ENCODE measurements around the gene KIFC3.

The KIFC3 gene

GRCh38 chr16:57795431-57795878 lies 6.8 kb downstream of the KIFC3 start:
- Histone ChIP-seq H3K36me3 (ENCODE audit: control insufficient read depth in 2 of 2, insufficient read depth in 2 of 2, low read length in 2 of 2) (peaks cover 0 to 13% of the 10 kb centered on the region in 2 donors), H3K27ac (ENCODE audit: low read length) (no peak overlapping the region), H3K9me3 (ENCODE audit: control insufficient read depth in 2 of 2, low read length in 2 of 2) (no peaks in the 10 kb centered on the region), H3K27me3 (ENCODE audit: control insufficient read depth in 1 of 2, insufficient read depth in 2 of 2, low read length in 2 of 2) (no peaks in the 10 kb centered on the region), H3K9ac (ENCODE audit: low read length in 2 of 2) (no peak overlapping the region), H3K4me1 (ENCODE audit: control insufficient read depth, insufficient read depth, low read length) (peaks cover 18% of the 10 kb centered on the region), H3K4me3 (ENCODE audit: low read length in 2 of 2) (no peak overlapping the region)

DNA sequence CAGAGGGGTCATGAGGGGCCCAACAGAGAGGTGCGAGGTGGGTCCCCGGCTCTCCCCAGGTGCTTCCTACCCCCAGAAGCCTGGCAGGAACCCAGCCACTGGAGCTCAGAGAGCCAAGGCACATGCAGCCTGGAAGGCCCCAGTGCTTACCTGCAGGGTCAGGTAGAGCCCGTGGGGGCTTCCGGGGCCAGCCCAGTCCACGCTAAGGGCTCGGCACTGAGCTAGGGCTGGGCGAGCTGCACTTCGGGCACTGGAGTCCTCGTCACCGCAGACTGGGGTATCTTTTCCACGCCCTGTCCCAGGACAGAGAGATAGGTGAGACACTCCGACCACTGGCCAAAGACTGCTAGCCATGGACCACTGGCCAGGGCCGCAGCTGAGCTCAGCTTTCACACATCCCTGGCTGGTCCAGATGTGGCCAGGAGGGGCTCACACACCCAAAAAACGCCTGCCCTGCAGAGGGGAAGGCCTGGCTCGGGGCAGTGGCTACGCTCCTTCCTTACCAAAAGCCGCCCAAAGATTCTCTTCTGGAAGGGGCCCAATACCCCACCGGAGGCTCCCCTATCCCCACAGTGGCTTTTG lies 7.4 kb downstream of the KIFC3 start:
- no peaks in the 10 kb centered on the region for H3K27me3 ChIP-seq (ENCODE audit: control insufficient read depth in 1 of 2, insufficient read depth in 2 of 2, low read length in 2 of 2)
- H3K4me3 ChIP-seq (ENCODE audit: low read length in 2 of 2): no peak overlapping the region
- H3K27ac ChIP-seq (ENCODE audit: low read length): no peak overlapping the region
- peaks cover 0 to 13% of the 10 kb centered on the region in 2 donors for H3K36me3 ChIP-seq (ENCODE audit: control insufficient read depth in 2 of 2, insufficient read depth in 2 of 2, low read length in 2 of 2)
- H3K4me1 ChIP-seq (ENCODE audit: control insufficient read depth, insufficient read depth, low read length): peaks cover 13% of the 10 kb centered on the region
- no peak overlapping the region for H3K9ac ChIP-seq (ENCODE audit: low read length in 2 of 2)
- no peaks in the 10 kb centered on the region for H3K9me3 ChIP-seq (ENCODE audit: control insufficient read depth in 2 of 2, low read length in 2 of 2)

- Histone ChIP-seq H3K27ac (ENCODE audit: low read length) (no peak overlapping the region), H3K27me3 (ENCODE audit: control insufficient read depth in 1 of 2, insufficient read depth in 2 of 2, low read length in 2 of 2) (no peaks in the 10 kb centered on the region), H3K9me3 (ENCODE audit: control insufficient read depth in 2 of 2, low read length in 2 of 2) (no peaks in the 10 kb centered on the region), H3K4me3 (ENCODE audit: low read length in 2 of 2) (no peak overlapping the region), H3K4me1 (ENCODE audit: control insufficient read depth, insufficient read depth, low read length) (peaks cover 10% of the 10 kb centered on the region), H3K9ac (ENCODE audit: low read length in 2 of 2) (no peak overlapping the region), H3K36me3 (ENCODE audit: control insufficient read depth in 2 of 2, insufficient read depth in 2 of 2, low read length in 2 of 2) (peaks cover 0 to 13% of the 10 kb centered on the region in 2 donors)
Observed at GRCh38 chr16:57791893-57792461, 10.3 kb downstream of the KIFC3 start.

DNA sequence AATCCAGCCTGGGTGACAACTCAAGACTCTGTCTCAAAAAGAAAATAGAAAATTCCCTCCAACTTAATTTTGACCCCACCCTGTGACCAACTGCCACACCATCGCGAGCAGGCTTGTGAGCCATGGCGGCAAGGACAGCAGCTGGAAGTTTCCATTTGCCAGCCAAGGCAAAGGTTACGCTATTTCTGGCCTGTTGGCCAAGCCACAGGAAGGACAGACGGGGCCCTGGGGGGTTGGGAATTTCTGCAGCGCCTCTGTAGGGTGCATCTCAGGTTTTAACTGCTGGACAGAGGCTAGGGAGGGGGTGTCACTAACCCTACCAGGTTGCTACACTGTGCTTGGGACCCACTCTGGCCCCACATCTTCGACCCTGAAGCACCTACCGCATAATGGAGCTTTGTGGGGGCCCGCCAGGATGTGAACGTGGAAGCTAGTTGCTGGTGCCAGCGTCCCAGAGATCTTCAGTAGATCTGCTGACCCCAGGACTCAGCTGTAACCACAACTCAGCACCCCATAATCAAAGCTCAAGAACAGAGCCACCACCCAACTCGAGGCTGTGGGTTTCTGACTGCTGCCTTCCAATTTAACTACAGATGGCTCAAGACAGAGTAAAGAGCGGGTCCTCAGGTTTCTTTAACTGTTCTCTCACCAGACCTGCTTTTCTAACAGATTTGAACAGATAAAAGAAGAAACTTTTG lies 10.9 kb downstream of the KIFC3 start:
- Histone ChIP-seq H3K27ac (ENCODE audit: low read length) (no peak overlapping the region), H3K9ac (ENCODE audit: low read length in 2 of 2) (no peak overlapping the region), H3K4me3 (ENCODE audit: low read length in 2 of 2) (no peak overlapping the region), H3K4me1 (ENCODE audit: control insufficient read depth, insufficient read depth, low read length) (peaks cover 15% of the 10 kb centered on the region), H3K27me3 (ENCODE audit: control insufficient read depth in 1 of 2, insufficient read depth in 2 of 2, low read length in 2 of 2) (no peaks in the 10 kb centered on the region), H3K36me3 (ENCODE audit: control insufficient read depth in 2 of 2, insufficient read depth in 2 of 2, low read length in 2 of 2) (peaks cover 0 to 13% of the 10 kb centered on the region in 2 donors), H3K9me3 (ENCODE audit: control insufficient read depth in 2 of 2, low read length in 2 of 2) (no peaks in the 10 kb centered on the region)

DNA sequence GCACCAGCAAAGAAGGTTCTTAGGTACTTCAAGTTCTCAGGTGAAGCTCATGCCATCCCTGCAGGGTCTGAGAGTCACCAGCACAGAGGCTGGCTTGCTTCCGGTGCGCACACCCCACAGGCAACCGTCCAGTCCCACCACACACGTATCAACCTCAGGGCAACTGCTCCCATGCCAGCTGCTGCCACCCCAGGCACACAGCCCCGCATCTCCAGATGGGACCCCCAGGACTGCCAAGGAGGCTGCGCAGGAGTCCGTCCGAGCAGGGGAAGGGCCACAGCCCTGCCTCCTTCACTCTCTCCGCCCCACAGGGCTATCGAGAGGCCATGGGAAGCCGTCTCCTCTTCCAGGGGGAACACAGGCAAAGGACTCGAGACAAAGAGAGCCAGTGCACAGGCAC lies 13.3 kb downstream of the KIFC3 start:
- no peak overlapping the region for H3K4me3 ChIP-seq (ENCODE audit: low read length in 2 of 2)
- H3K36me3 ChIP-seq (ENCODE audit: control insufficient read depth in 2 of 2, insufficient read depth in 2 of 2, low read length in 2 of 2): peaks cover 0 to 22% of the 10 kb centered on the region in 2 donors
- H3K4me1 ChIP-seq (ENCODE audit: control insufficient read depth, insufficient read depth, low read length): peaks cover 19% of the 10 kb centered on the region
- H3K9me3 ChIP-seq (ENCODE audit: control insufficient read depth in 2 of 2, low read length in 2 of 2): no peaks in the 10 kb centered on the region
- H3K27me3 ChIP-seq (ENCODE audit: control insufficient read depth in 1 of 2, insufficient read depth in 2 of 2, low read length in 2 of 2): no peaks in the 10 kb centered on the region
- H3K9ac ChIP-seq (ENCODE audit: low read length in 2 of 2): no peak overlapping the region
- no peak overlapping the region for H3K27ac ChIP-seq (ENCODE audit: low read length)

DNA sequence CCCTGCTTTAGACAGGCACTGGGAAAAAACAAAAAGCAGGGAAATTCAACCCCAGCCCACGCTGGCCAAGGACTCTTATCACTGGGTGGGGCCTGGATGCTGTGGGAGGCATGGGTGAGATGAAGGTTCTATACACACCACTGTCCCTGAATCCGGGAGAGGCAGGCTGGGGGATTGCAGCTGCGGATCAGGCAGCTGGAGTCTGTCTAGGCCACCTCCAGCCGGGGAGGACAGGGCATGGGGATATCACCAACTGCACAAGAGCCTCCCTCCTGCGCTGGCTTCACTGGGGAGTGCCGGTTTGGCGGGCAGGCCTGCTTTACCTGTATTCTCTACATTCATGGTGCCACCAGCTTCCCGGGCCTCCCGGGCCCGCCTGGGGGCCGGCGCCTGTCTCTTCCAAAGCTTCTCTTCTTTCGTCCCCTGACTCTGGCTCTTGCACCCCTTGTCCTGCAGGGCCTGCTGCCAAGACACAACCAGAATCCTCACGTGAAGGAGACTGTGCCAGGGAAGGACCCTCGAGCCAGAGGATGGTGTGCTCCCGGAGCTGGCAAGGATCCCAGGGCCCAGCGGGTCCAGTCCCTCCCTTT lies 13.9 kb downstream of the KIFC3 start:
- Histone ChIP-seq H3K9me3 (ENCODE audit: control insufficient read depth in 2 of 2, low read length in 2 of 2) (no peaks in the 10 kb centered on the region), H3K27ac (ENCODE audit: low read length) (no peak overlapping the region), H3K9ac (ENCODE audit: low read length in 2 of 2) (no peak overlapping the region), H3K36me3 (ENCODE audit: control insufficient read depth in 2 of 2, insufficient read depth in 2 of 2, low read length in 2 of 2) (peaks cover 0 to 23% of the 10 kb centered on the region in 2 donors), H3K4me3 (ENCODE audit: low read length in 2 of 2) (no peak overlapping the region), H3K4me1 (ENCODE audit: control insufficient read depth, insufficient read depth, low read length) (peaks cover 19% of the 10 kb centered on the region), H3K27me3 (ENCODE audit: control insufficient read depth in 1 of 2, insufficient read depth in 2 of 2, low read length in 2 of 2) (no peaks in the 10 kb centered on the region)

GRCh38 chr16:57787519-57787905 lies 14.8 kb downstream of the KIFC3 start:
- H3K36me3 ChIP-seq (ENCODE audit: control insufficient read depth in 2 of 2, insufficient read depth in 2 of 2, low read length in 2 of 2): peaks cover 0 to 23% of the 10 kb centered on the region in 2 donors

DNA sequence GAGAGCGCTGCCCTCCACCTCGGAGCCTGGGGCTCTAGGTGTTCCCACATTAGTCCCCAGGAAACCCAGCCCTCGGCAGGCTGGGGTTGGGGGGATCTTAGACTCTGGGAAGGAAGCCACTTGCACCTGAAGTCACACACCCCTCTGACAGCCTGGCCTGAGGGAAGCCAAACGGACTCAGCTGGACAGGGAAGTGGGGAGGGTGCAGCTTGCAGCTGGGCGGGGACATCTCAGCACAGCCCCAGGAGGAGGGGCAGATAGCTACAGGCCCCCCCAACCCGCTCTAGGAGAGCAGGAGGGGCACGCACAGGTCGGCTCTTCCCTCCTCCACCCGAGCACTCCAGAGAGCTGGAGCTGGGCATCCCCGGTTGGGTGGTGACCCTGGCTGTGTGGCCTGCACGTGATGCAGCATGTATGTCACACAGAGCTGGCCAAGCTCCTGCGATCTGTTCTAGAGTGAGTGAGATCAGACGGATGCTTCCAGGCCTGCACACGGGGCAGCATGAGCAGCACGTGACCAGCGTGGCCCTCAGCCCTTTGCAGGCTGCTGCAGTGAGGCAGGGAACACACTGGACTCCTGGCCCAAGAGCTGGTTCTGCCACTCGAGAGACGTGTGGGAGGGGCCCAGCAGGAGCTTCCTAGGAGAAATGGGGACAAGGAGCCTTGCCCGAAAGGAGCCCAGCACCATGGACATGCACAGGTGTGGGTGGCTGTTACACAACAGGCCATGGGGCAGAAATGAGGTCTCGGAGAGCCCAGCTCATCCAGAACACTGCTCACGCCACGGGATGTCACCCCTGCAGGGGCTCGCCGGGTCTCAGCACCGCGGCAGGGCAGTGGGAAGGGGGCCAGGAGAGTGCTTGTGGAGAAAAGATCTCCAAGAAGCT lies 15.4 kb downstream of the KIFC3 start:
- Histone ChIP-seq H3K9me3 (ENCODE audit: control insufficient read depth in 2 of 2, low read length in 2 of 2) (no peaks in the 10 kb centered on the region), H3K27me3 (ENCODE audit: control insufficient read depth in 1 of 2, insufficient read depth in 2 of 2, low read length in 2 of 2) (no peaks in the 10 kb centered on the region), H3K9ac (ENCODE audit: low read length in 2 of 2) (no peak overlapping the region), H3K27ac (ENCODE audit: low read length) (no peak overlapping the region), H3K4me1 (ENCODE audit: control insufficient read depth, insufficient read depth, low read length) (peaks cover 16% of the 10 kb centered on the region), H3K4me3 (ENCODE audit: low read length in 2 of 2) (no peak overlapping the region), H3K36me3 (ENCODE audit: control insufficient read depth in 2 of 2, insufficient read depth in 2 of 2, low read length in 2 of 2) (peaks cover 0 to 24% of the 10 kb centered on the region in 2 donors)

More at GRCh38 chr16:57787519-57787905, 14.8 kb downstream of the KIFC3 start:
- H3K9ac ChIP-seq (ENCODE audit: low read length in 2 of 2): no peak overlapping the region
- H3K4me3 ChIP-seq (ENCODE audit: low read length in 2 of 2): no peak overlapping the region
- H3K27me3 ChIP-seq (ENCODE audit: control insufficient read depth in 1 of 2, insufficient read depth in 2 of 2, low read length in 2 of 2): no peaks in the 10 kb centered on the region
- no peak overlapping the region for H3K27ac ChIP-seq (ENCODE audit: low read length)
- peaks cover 19% of the 10 kb centered on the region for H3K4me1 ChIP-seq (ENCODE audit: control insufficient read depth, insufficient read depth, low read length)
- H3K9me3 ChIP-seq (ENCODE audit: control insufficient read depth in 2 of 2, low read length in 2 of 2): no peaks in the 10 kb centered on the region

GRCh38 chr16:57785924-57786323 lies 16.4 kb downstream of the KIFC3 start:
- peaks cover 0 to 24% of the 10 kb centered on the region in 2 donors for H3K36me3 ChIP-seq (ENCODE audit: control insufficient read depth in 2 of 2, insufficient read depth in 2 of 2, low read length in 2 of 2)
- H3K9me3 ChIP-seq (ENCODE audit: control insufficient read depth in 2 of 2, low read length in 2 of 2): no peaks in the 10 kb centered on the region
- H3K4me3 ChIP-seq (ENCODE audit: low read length in 2 of 2): no peak overlapping the region
- H3K27ac ChIP-seq (ENCODE audit: low read length): no peak overlapping the region
- peaks cover 13% of the 10 kb centered on the region for H3K4me1 ChIP-seq (ENCODE audit: control insufficient read depth, insufficient read depth, low read length)
- no peaks in the 10 kb centered on the region for H3K27me3 ChIP-seq (ENCODE audit: control insufficient read depth in 1 of 2, insufficient read depth in 2 of 2, low read length in 2 of 2)
- no peak overlapping the region for H3K9ac ChIP-seq (ENCODE audit: low read length in 2 of 2)

- no peaks in the 10 kb centered on the region for H3K9me3 ChIP-seq (ENCODE audit: control insufficient read depth in 2 of 2, low read length in 2 of 2)
- no peak overlapping the region for H3K27ac ChIP-seq (ENCODE audit: low read length)
- H3K36me3 ChIP-seq (ENCODE audit: control insufficient read depth in 2 of 2, insufficient read depth in 2 of 2, low read length in 2 of 2): peaks cover 0 to 21% of the 10 kb centered on the region in 2 donors
Observed at GRCh38 chr16:57785385-57785784, 16.9 kb downstream of the KIFC3 start.

More at GRCh38 chr16:57785385-57785784, 16.9 kb downstream of the KIFC3 start:
- peaks cover 13% of the 10 kb centered on the region for H3K4me1 ChIP-seq (ENCODE audit: control insufficient read depth, insufficient read depth, low read length)
- H3K27me3 ChIP-seq (ENCODE audit: control insufficient read depth in 1 of 2, insufficient read depth in 2 of 2, low read length in 2 of 2): no peaks in the 10 kb centered on the region
- H3K4me3 ChIP-seq (ENCODE audit: low read length in 2 of 2): no peak overlapping the region
- H3K9ac ChIP-seq (ENCODE audit: low read length in 2 of 2): no peak overlapping the region
